GM10248 (cell line): ENCODE measurements around the gene TYW1B.
A peak's percentile ranks its signal among the peaks of the same experiment; 100 is the strongest.
"Not testable (repeated sequence)": the region's sequence is repeated elsewhere in the genome, so short reads cannot be mapped to it uniquely, and the experiment has no call there.

ENCODE experiments used
- CTCF ChIA-PET: fragments of 300-600 bp; sonication (Branson Sonifier 250); formaldehyde crosslinking; extraction: SDS; loops from one replicate; lab custom pipeline; 2021; ENCODE audit warnings: antibody characterized with exemption; lab: Yijun Ruan, JAX
- POLR2A ChIA-PET: fragments of 350-650 bp; sonication (Branson Sonifier 250); formaldehyde crosslinking; extraction: SDS; loops from one replicate; lab custom pipeline; 2020; ENCODE audit warnings: antibody characterized with exemption; lab: Yijun Ruan, JAX
- DNase-seq: peaks from one replicate; pipeline ENCODE4 v3.0.0; 2012; ENCODE audit errors: extremely low spot score
- CTCF ChIP-seq: IDR thresholded peaks from 2 replicates; pipeline ENCODE4 v1.5.1; 2012; ENCODE audit warnings: mild to moderate bottlenecking, low read depth; ENCODE audit errors: extremely low read depth, missing control alignments, control extremely low read depth

Gene TYW1B

GRCh38 chr7:72580142-72580770 is 247.7 kb downstream of the TYW1B start:
- CTCF ChIA-PET, DNase-seq, POLR2A ChIA-PET: not testable (repeated sequence)

- POLR2A ChIA-PET: no interaction called here
- CTCF ChIA-PET: no interaction called here
- DNase-seq: no peak
Measured at GRCh38 chr7:72577107-72577506, 250.9 kb downstream of the TYW1B start.

GRCh38 chr7:72561988-72562387 is 266.0 kb downstream of the TYW1B start:
- DNase-seq, CTCF ChIA-PET, POLR2A ChIA-PET: not testable (repeated sequence)

More at GRCh38 chr7:72577107-72577506, 250.9 kb downstream of the TYW1B start:
- TF ChIP-seq CTCF: no peak

GRCh38 chr7:72559546-72559945 is 268.5 kb downstream of the TYW1B start:
- DNase-seq, POLR2A ChIA-PET, CTCF ChIA-PET: not testable (repeated sequence)

- DNase-seq, POLR2A ChIA-PET, CTCF ChIA-PET: not testable (repeated sequence)
Measured at GRCh38 chr7:72556733-72557132, 271.3 kb downstream of the TYW1B start.

GRCh38 chr7:72555238-72555637 is 272.8 kb downstream of the TYW1B start:
- CTCF ChIA-PET: not testable (repeated sequence)

GRCh38 chr7:72554401-72554800 is 273.6 kb downstream of the TYW1B start:
- DNase-seq, POLR2A ChIA-PET, CTCF ChIA-PET: not testable (repeated sequence)

More at GRCh38 chr7:72555238-72555637, 272.8 kb downstream of the TYW1B start:
- POLR2A ChIA-PET, DNase-seq: not testable (repeated sequence)

- DNase-seq, POLR2A ChIA-PET, CTCF ChIA-PET: not testable (repeated sequence)
Measured at GRCh38 chr7:72550454-72550853, 277.5 kb downstream of the TYW1B start.

- POLR2A ChIA-PET, CTCF ChIA-PET: not testable (repeated sequence)
- DNase-seq: peak; percentile 22
Measured at GRCh38 chr7:72546586-72547237, 281.3 kb downstream of the TYW1B start.

- CTCF ChIA-PET, DNase-seq, POLR2A ChIA-PET: not testable (repeated sequence)
Measured at GRCh38 chr7:72544531-72544930, 283.5 kb downstream of the TYW1B start.

GRCh38 chr7:72540923-72541322 is 287.1 kb downstream of the TYW1B start:
- POLR2A ChIA-PET: interaction anchor here (0.7 kb wide), 1 partner anchor 809 kb away, joined by 3 read pairs; no protein-coding TSS in a partner anchor
- CTCF ChIA-PET: interaction anchor here (1.1 kb wide), 1 partner anchor 17 kb away, joined by 3 read pairs; no protein-coding TSS in a partner anchor
- no peak for DNase-seq
- no peak for TF ChIP-seq CTCF
